ENCODE measurements around the gene EML6.

- TF ChIP-seq CTCF (IDR thresholded peaks at IDR 0.05) (no peak), POLR2A (IDR thresholded peaks at IDR 0.05) (no peak), EP300 (IDR thresholded peaks at IDR 0.05) (no peak)
Measured at GRCh38 chr2:54914637-54915036, 191.2 kb downstream of the EML6 start.
